Colon (tissue), 2 donors: ENCODE measurements around the gene MEX3B.

ENCODE experiments used
- FAIRE-seq: peaks from 2 replicates; lab custom pipeline; 2012; peaks lifted over from hg19 to GRCh38; lab: Jason Lieb, UNC
- donor health status: control.
- donor health status: control.

Gene MEX3B

DNA sequence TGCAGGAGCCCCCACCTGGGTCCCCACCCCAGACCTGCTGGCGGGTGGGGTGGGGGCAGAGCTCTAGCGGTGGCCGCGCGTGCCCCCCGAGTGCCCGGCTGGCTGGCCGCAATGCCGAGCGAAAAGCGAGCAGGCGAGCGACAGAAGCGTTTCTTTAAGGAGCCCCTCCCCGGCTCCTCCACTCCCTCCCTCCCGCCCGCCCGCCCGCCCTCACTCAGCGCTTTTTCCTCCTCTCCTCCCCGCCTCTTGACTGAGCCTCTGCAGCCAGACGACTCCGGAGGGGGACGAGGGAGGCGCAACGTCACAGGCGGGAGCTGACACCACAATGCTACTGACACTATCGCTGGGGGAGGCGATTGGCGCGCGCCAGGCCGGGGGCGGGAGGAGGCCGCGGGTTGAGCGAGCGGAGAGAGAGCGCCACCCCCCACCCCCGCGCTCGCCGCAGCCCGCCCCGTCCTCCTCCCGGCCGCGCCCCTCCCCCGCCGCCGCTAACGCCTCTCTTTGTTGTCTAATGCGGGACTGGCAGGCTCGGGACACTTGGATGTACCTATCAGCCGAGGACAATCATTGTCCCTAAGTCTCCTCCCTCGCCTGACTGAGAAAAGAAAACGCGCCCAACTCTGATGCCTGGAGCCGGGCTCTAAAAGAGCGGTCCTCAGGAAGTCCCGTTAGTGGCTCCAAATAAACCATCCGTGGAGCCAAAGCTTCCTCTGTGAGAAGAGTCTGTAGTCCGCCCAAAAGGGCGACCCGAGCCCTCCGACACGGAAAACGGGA is at the start of gene MEX3B:
MEX3B (minus strand) TSS at position 127 of the 774 bp plus-strand sequence. CDS start 313 bp downstream, outside the sequence.
- no peak for FAIRE-seq

GRCh38 chr15:82093774-82094211 is 48.0 kb upstream of the MEX3B start:
- no peak for FAIRE-seq

GRCh38 chr15:82093325-82093724 is 47.5 kb upstream of the MEX3B start:
- FAIRE-seq, result no peak

DNA sequence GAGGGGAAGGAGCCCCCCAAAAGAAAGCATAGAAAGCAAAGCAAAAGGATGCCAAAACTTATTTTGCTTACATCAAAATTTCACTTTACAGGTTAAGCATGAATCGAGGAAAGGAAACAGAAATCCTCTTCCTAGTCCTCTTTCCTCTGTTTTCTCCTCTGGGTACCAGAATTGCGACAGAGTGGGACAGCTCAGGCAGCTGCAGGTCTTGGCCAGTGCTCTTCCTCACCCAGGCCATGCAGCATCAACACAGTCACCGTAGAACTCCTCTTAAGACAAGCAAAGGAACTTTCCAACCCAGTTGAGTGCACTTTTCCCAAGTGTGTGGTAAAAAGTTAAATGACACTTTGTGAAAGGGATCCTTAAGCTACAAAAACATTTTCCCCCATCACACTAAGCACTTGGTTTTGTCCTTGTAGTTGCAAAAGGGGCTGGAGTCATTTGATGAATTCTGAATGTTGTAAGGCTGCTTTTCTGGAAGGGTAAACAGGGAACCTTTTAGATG is 45.9 kb upstream of the MEX3B start:
- FAIRE-seq, result no peak

DNA sequence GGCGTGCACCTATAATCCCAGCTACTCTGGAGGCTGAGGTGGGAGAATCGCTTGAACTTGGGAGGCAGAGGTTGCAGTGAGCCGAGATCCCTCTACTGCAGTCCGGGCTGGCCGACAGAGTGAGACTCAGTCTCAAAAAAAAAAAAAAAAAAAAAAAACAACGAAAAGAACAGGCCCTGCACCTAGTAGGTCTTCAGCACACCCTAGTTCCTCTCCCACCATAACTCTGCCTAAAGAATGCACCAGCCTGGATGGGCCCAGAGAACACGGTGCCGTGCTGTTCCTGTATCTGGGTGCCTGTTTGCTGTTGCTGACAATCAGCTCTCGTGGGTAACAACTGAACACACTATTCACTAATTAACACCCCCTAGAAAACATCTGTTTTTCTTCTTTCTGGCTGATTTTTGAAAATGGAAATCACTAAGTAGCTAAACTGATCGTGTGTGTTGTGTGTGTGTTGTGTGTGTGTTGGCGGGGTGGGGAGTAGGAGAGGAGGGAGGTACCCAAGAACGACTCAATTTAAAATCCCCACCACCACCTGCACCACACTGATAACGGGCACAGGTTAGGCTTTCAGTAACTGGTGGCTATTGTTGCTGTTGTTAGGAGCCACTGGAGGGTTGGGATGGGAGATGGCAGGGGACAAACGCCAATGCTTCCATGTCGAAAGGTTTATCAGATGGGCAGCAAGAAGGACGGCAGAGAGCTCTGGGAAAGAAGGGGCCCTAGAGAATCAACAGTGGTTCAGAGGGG is 40.6 kb upstream of the MEX3B start:
- no peak for FAIRE-seq

GRCh38 chr15:82081914-82082762 is 36.3 kb upstream of the MEX3B start:
- FAIRE-seq, result no peak

DNA sequence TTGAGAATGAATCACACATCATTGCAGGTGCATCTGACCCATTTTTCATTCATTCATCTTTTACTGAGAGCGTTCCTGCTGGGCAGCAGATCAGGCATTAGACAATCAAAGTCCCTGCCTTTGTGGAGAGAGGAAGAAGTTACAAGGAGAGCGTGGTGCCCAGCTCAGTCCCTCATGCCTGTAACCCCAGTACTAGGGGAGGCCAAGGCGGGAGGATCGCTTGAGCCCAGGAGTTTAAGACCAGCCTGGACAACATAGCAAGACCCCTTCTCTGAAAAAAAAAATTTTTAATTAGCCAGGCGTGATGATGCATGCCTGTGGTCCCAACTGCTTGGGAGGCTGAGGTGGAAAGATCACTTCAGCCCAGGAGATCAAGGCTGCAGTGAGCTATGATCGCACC is 35.0 kb upstream of the MEX3B start:
- no peak for FAIRE-seq

- no peak for FAIRE-seq
These were observed 33.9 kb upstream of the MEX3B start for GRCh38 chr15:82079736-82080135.

DNA sequence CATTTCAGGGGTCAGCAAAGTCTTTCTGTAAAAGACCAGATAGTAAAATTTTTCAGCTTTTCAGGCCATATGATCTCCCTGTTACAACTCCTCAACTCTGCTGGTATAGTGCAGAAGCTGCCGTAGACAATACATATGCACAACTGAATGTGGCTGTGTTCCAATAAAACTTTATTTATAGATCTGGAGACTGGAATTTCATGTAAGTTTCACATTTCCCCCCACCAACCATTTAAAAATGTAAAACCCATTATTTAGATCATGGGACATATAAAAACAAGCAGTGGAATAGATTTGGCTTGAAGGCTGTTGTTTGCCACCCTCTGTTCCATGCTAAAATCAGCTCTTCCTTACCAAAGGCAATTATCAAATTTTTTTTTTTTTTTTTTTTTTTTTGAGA is 28.8 kb upstream of the MEX3B start:
- no peak for FAIRE-seq

- FAIRE-seq, result no peak
These were observed 27.2 kb upstream of the MEX3B start for GRCh38 chr15:82072926-82073537.

- no peak for FAIRE-seq
These were observed 20.6 kb upstream of the MEX3B start for GRCh38 chr15:82066455-82066854.

GRCh38 chr15:82064824-82065223 is 19.0 kb upstream of the MEX3B start:
- no peak for FAIRE-seq

DNA sequence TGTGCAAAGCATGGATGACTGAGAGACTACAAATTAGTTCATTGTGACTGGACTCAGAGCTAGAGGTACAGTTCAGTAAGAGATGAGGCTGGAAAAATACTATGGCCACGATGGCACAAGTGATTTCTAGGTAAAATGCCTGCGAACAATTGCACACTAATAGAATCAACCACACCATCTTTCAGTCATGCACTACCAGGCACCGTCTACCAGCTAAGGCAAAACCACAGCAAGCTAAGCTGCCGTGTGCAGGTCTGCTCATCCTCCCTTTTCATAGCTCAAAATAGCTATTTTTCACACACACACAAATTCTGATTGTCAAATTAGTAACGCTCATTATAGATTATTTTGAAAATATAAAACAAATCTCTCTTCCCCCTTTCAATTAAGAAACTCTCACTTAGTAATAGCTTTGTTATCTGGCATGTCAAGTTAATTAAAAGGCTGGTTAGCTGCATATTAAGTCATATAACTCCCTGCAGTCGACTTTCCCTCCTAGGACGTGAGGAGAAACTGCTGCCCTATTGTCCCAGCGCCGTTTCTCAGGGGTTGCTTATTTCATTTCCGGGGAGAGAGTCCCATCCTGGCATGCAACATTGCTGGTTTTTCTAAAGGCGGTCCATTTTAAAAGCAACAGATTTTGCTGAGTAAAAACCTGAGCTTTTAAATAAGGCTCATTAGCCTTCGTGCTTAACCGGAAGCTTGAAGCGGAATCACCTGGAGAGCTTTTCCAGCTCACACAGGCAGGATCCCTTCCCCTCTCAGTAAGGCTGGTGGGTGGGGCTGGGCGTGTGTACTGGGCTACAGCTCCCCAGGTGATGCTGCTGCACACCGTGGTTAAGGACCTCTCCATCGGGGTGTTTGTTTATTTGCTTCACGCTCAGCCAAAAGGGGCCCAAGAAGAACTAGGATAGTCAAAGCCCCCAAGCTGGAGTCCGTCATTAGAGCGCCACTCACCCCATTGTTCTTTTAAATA is 16.9 kb upstream of the MEX3B start:
- no peak for FAIRE-seq

GRCh38 chr15:82060817-82061216 is 15.0 kb upstream of the MEX3B start:
- no peak for FAIRE-seq

DNA sequence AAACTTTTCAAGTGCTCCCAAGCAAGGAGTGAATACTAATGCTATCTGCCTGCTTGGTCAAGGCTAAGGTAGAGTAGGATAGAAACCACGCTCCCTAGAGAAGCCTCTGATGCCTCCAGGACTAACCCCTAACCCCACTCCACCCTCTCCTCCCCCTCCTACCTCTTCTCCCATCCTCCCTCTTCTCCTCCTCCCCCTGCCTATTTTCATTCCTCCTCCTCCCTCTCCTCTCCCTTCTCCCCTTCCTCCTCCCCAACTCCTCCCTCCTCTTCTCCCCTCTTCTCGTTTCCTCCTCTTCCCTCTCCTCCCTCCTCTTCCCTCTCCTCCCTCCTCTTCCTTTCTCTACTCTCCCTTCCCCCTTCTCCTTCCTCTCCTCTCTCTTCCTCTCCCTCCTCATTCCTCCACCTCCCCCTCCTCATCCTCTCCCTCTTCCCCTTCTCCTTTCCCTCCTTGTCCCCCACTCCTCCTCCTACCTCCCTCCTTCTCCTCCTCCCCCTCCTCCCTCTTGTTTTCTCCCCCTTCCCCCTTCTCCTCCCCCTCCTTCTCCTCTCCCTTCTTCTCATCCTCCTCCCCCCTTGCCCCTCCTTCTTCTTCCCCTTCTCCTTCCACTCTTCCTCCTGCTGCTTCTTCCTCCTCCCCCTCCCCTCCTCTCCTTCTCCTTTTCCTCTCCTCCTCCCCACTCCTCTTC is 12.8 kb upstream of the MEX3B start:
- FAIRE-seq, result no peak

DNA sequence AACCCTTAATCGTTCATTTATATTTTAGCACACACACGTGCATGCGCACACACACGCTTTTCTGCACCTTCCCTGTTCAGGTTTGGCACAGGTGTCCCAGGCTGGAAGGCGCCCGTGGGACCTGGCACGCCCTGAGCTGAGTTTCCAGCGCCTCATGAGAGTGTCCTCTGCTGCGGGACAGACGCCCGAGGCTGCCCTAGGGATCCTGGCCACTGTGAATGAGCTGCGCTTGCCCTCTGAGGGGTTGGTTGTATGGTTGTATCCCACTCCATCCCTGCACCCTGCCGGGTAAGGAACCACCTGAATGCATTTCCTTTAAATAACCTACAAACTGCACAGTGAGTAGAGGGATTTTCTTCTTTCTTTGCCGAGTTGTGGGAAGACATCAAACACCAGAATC is 12.2 kb upstream of the MEX3B start:
- FAIRE-seq, result no peak

DNA sequence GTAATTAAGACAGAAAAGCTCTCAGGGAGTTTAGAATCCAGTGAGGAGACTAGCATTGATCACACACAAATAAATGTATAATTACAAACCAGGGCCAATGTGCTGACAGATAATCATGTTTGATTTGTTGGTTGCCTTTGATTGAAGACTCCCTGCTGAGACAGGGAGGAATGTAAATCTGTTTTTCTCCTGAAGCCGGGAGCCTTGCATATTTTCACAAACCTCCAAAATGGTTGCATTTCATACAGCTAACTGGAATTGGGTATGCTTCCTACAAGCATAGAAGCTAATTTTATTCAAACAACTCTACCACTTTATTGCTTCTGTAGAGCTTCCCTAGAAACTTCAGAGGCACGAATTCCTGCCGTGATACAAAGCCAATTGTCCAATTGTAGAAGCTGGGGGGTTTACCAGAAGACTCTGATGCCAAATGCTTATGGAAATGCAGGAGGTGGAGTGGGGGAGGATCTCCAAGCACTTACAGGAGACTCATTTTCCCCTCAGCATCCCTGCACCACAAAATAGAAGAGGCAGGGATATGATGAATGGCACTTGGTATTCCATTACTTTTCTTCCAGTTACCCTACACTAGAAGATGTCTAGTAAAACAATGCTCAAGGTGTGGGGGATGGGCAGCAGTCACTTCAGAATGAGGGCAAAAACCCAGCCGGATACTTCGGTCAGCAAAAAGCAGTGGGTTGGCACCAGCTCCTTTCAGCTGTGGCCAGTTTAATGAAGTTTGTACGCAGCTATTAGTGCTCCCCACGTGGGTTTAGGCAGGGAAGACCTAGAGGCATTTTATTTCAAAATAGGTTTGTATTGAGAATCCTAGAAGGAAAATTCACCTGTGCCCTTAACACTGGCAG is 11.4 kb upstream of the MEX3B start:
- no peak for FAIRE-seq

DNA sequence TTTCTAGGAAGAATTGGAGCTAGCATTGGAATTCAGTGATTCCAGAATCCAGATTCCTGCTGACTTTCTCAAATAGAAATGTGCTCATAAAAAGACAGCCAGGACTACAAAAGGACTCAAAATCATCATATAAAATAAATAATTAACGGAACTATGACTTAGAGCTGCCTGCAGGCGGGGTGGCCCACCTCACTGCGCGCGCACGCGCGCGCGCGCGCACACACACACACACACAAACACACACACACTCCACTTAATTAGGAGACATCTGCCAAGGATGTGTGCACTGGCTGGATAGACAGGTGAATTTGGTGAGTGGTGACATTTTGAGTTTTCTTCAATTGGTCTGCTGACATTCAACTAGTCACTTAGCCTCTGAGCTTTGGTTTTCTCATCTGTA is 6.9 kb upstream of the MEX3B start:
- FAIRE-seq, result no peak

DNA sequence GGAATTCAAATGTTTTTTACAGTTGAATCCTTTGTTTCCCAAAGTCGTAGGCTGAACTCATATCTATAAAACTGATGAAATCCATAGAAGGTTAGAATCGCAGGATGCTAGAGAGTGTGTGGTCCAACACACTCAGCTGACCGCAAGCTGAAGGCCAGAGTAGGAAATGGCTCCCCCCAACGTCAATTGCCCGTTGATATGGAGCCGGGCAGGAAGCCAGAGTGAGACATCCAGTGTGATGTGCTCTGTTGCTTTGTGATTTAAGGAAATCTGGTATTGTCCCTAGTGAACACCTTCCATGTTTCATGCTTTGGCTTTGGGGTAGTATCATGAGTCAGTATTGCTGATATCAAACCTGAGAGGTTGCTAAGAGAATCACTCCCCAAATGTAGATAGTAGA is 5.8 kb upstream of the MEX3B start:
- no peak for FAIRE-seq
